Measurements from ENCODE around the gene CFAP119.

Gene CFAP119

DNA sequence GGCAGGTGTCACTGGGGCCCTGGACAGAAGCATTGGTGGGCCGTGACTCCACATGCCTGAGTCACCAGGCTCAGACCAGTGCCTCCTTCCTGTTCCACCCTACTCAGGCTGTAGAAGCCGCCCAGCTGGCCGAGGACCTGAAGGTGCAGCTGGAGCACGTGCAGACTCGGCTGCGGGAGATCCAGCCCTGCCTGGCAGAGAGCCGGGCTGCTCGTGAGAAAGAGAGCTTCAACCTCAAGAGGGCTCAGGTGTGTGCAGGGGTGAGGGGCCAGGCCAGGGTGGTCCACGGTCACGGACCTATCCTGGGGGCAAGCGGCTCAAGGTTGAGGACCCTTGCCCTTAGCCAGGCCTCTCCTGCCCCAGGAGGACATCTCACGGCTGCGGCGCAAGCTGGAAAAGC is 9.9 kb upstream of the CFAP119 start:
- no peak overlapping the region for H3K4me2 ChIP-seq (ENCODE audit: low read length)
- H3K9me3 ChIP-seq (ENCODE audit: control insufficient read depth, low read length) = no peaks in the 10 kb centered on the region
- no peak overlapping the region for H2AFZ ChIP-seq
- peaks cover 8% of the 10 kb centered on the region for H3K4me1 ChIP-seq
- H3K4me3 ChIP-seq (ENCODE audit: low read depth, low read length) = no peak overlapping the region
- no peak overlapping the region for H3K27ac ChIP-seq
- TF ChIP-seq, protein P1, sequence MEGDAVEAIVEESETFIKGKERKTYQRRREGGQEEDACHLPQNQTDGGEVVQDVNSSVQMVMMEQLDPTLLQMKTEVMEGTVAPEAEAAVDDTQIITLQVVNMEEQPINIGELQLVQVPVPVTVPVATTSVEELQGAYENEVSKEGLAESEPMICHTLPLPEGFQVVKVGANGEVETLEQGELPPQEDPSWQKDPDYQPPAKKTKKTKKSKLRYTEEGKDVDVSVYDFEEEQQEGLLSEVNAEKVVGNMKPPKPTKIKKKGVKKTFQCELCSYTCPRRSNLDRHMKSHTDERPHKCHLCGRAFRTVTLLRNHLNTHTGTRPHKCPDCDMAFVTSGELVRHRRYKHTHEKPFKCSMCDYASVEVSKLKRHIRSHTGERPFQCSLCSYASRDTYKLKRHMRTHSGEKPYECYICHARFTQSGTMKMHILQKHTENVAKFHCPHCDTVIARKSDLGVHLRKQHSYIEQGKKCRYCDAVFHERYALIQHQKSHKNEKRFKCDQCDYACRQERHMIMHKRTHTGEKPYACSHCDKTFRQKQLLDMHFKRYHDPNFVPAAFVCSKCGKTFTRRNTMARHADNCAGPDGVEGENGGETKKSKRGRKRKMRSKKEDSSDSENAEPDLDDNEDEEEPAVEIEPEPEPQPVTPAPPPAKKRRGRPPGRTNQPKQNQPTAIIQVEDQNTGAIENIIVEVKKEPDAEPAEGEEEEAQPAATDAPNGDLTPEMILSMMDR (IDR thresholded peaks at IDR 0.05) = no peak
- no peak overlapping the region for H3K9ac ChIP-seq
- no peaks in the 10 kb centered on the region for H3K27me3 ChIP-seq (ENCODE audit: control insufficient read depth, insufficient read depth, low read length)
- no peaks in the 10 kb centered on the region for H3K36me3 ChIP-seq (ENCODE audit: control insufficient read depth, insufficient read depth, low read length)
- H3K79me2 ChIP-seq = no peaks in the 10 kb centered on the region

DNA sequence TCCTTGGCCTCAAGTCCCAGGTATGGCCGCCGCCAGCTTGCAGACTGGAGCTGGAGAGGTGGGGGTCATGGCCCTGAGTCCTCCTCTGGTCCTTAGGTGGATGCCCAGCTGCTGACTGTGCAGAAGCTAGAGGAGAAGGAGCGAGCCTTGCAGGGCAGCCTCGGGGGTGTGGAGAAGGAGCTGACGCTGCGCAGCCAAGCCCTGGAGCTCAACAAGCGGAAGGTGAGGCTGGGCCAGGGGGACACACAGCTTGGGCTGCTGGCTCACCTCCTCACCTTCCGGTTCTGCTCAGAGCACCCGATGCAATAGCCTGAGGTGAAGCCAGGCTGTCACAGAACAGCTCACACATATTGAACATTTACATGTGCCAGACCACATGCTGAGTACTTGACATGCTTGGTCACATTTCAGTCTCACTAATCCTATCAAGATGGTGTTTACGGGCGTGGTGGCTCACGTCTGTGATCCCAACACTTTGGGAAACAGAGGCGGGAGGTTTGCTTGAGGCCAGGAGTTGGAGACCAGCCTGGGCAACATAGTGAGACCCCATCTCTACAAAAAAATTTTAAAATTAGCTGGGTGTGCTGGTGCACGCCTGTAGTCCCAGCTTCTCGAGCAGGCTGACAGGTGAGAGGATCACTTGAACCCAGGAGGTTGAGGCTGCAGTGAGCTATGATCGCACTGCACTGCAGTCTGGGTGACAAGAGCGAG is 7.7 kb upstream of the CFAP119 start:
- Histone ChIP-seq H3K9ac (no peak overlapping the region), H3K27me3 (ENCODE audit: control insufficient read depth, insufficient read depth, low read length) (no peaks in the 10 kb centered on the region), H3K4me2 (ENCODE audit: low read length) (no peak overlapping the region), H2AFZ (no peak overlapping the region), H3K27ac (no peak overlapping the region), H3K36me3 (ENCODE audit: control insufficient read depth, insufficient read depth, low read length) (no peaks in the 10 kb centered on the region), H3K79me2 (no peaks in the 10 kb centered on the region), H3K9me3 (ENCODE audit: control insufficient read depth, low read length) (no peaks in the 10 kb centered on the region), H3K4me1 (no peaks in the 10 kb centered on the region), H3K4me3 (ENCODE audit: low read depth, low read length) (no peak overlapping the region)
- TF ChIP-seq, protein P1 (IDR thresholded peaks at IDR 0.05) = no peak

DNA sequence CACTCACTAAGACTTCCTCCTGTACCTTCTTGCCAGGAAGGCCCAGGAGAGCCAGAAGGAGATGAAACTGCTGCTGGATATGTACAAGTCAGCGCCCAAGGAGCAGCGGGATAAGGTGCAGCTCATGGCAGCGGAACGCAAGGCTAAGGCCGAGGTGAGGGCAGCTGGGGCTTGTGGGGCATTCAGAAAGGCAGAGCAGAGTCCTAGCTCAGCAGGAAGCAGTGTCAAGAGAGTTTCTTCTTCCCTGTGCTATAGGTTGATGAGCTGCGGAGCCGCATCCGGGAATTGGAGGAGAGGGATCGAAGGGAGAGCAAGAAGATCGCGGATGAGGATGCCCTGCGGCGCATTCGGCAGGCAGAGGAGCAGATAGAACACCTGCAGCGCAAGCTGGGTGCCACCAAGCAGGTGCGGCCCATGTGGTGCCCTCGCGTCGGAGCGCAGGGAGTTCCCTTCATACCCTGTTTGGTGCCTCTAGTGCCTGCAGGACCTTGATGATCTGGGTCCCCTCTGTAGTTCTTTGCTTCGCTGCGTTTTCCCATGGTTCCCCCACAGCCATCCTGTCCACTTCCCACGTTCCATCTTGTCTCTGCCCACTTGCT is 6.8 kb upstream of the CFAP119 start:
- H2AFZ ChIP-seq = no peak overlapping the region
- H3K9me3 ChIP-seq (ENCODE audit: control insufficient read depth, low read length) = no peaks in the 10 kb centered on the region
- no peak overlapping the region for H3K4me3 ChIP-seq (ENCODE audit: low read depth, low read length)
- no peaks in the 10 kb centered on the region for H3K4me1 ChIP-seq
- no peaks in the 10 kb centered on the region for H3K27me3 ChIP-seq (ENCODE audit: control insufficient read depth, insufficient read depth, low read length)
- H3K27ac ChIP-seq = no peak overlapping the region
- no peaks in the 10 kb centered on the region for H3K79me2 ChIP-seq
- no peaks in the 10 kb centered on the region for H3K36me3 ChIP-seq (ENCODE audit: control insufficient read depth, insufficient read depth, low read length)
- TF ChIP-seq, protein P1 (IDR thresholded peaks at IDR 0.05) = no peak
- H3K9ac ChIP-seq = no peak overlapping the region
- no peak overlapping the region for H3K4me2 ChIP-seq (ENCODE audit: low read length)

DNA sequence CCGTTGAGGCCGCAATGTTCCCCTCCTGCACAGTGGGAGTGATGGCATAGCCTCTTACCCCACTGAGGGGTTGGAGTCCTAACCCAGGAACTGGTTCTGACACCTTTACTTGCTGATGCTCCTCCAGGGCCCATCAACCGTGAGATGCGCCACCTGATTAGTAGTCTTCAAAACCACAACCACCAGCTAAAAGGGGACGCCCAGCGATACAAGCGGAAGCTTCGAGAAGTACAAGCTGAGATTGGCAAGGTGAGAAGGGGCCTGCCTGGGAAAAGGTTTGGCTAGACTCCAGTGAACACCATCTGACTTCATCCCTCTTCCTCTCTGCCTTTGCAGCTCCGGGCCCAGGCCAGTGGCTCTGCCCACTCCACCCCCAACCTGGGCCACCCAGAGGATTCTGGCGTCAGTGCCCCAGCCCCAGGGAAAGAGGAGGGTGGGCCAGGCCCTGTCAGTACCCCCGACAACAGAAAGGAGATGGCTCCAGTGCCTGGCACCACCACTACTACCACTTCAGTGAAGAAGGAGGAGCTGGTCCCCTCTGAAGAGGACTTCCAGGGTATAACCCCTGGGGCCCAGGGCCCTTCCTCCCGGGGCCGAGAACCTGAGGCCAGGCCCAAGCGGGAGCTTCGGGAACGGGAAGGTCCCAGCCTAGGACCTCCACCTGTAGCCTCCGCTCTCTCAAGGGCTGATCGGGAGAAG is 6.1 kb upstream of the CFAP119 start:
- Histone ChIP-seq H3K79me2 (peaks cover 4% of the 10 kb centered on the region), H2AFZ (no peak overlapping the region), H3K9me3 (ENCODE audit: control insufficient read depth, low read length) (no peaks in the 10 kb centered on the region), H3K9ac (no peak overlapping the region), H3K4me2 (ENCODE audit: low read length) (no peak overlapping the region), H3K36me3 (ENCODE audit: control insufficient read depth, insufficient read depth, low read length) (no peaks in the 10 kb centered on the region), H3K27me3 (ENCODE audit: control insufficient read depth, insufficient read depth, low read length) (no peaks in the 10 kb centered on the region), H3K27ac (no peak overlapping the region), H3K4me3 (ENCODE audit: low read depth, low read length) (no peak overlapping the region), H3K4me1 (peaks cover 5% of the 10 kb centered on the region)
- TF ChIP-seq, protein P1 (IDR thresholded peaks at IDR 0.05) = no peak
